ENCODE data around the gene EEF2.

EEF2 gene

GRCh38 chr19:4016486-4016885 is 31.2 kb upstream of the EEF2 start:
- peaks cover 23% of the 10 kb centered on the region for H4K20me1 ChIP-seq (ENCODE audit: insufficient read depth, low read length, poor library complexity, severe bottlenecking)
- peaks cover 76% of the 10 kb centered on the region; the same call in 1 of the 2 replicates for H3K79me2 ChIP-seq (ENCODE audit: insufficient read depth, low read length)
- H3K4me1 ChIP-seq (ENCODE audit: insufficient read depth, low read length, poor library complexity, severe bottlenecking), result no peaks in the 10 kb centered on the region
- TF ChIP-seq EZH2phosphoT487 (IDR thresholded peaks at IDR 0.05; ENCODE audit: borderline replicate concordance), result no peak
- TF ChIP-seq CTCF (conservative IDR thresholded peaks at IDR 0.05; ENCODE audit: low read length), result no peak
- H3K9me2 ChIP-seq (replicated peaks; ENCODE audit: low read depth, low read length), result no peaks in the 10 kb centered on the region
- no peak overlapping the region for H2AFZ ChIP-seq (ENCODE audit: low read length)
- H3K4me2 ChIP-seq (ENCODE audit: low read depth, low read length, poor library complexity, severe bottlenecking), result no peak overlapping the region
- no peaks in the 10 kb centered on the region for H3K9me3 ChIP-seq (ENCODE audit: insufficient read depth, low read depth, low read length)
- H3K4me3 ChIP-seq (ENCODE audit: low read length, poor library complexity, severe bottlenecking), result no peak overlapping the region
- no peaks in the 10 kb centered on the region for H3K27me3 ChIP-seq (ENCODE audit: insufficient read depth, low read length, poor library complexity, severe bottlenecking)
- no peak overlapping the region for H3K9ac ChIP-seq (ENCODE audit: low read depth, low read length, poor library complexity, severe bottlenecking)
- no peaks in the 10 kb centered on the region for H3F3A ChIP-seq (ENCODE audit: low read depth)
- peaks cover 20% of the 10 kb centered on the region; the same call in 1 of the 2 replicates for H3K36me3 ChIP-seq (ENCODE audit: insufficient read depth, low read length)

GRCh38 chr19:4015705-4016402 is 30.6 kb upstream of the EEF2 start:
- no peaks in the 10 kb centered on the region for H3K9me2 ChIP-seq (replicated peaks; ENCODE audit: low read depth, low read length)
- H3K36me3 ChIP-seq (ENCODE audit: insufficient read depth, low read length), result peaks cover 20% of the 10 kb centered on the region; the same call in 1 of the 2 replicates
- H4K20me1 ChIP-seq (ENCODE audit: insufficient read depth, low read length, poor library complexity, severe bottlenecking), result peaks cover 27% of the 10 kb centered on the region
- H3K9ac ChIP-seq (ENCODE audit: low read depth, low read length, poor library complexity, severe bottlenecking), result no peak overlapping the region
- no peak for TF ChIP-seq CTCF (conservative IDR thresholded peaks at IDR 0.05; ENCODE audit: low read length)
- no peak for TF ChIP-seq EZH2phosphoT487 (IDR thresholded peaks at IDR 0.05; ENCODE audit: borderline replicate concordance)
- H3K9me3 ChIP-seq (ENCODE audit: insufficient read depth, low read depth, low read length), result no peaks in the 10 kb centered on the region
- H3F3A ChIP-seq (ENCODE audit: low read depth), result no peaks in the 10 kb centered on the region
- no peak overlapping the region for H2AFZ ChIP-seq (ENCODE audit: low read length)
- H3K4me3 ChIP-seq (ENCODE audit: low read length, poor library complexity, severe bottlenecking), result no peak overlapping the region
- peaks cover 76% of the 10 kb centered on the region; the same call in 1 of the 2 replicates for H3K79me2 ChIP-seq (ENCODE audit: insufficient read depth, low read length)
- no peaks in the 10 kb centered on the region for H3K4me1 ChIP-seq (ENCODE audit: insufficient read depth, low read length, poor library complexity, severe bottlenecking)
- no peaks in the 10 kb centered on the region for H3K27me3 ChIP-seq (ENCODE audit: insufficient read depth, low read length, poor library complexity, severe bottlenecking)
- no peak overlapping the region for H3K4me2 ChIP-seq (ENCODE audit: low read depth, low read length, poor library complexity, severe bottlenecking)

- no peaks in the 10 kb centered on the region for H3K27me3 ChIP-seq (ENCODE audit: insufficient read depth, low read length, poor library complexity, severe bottlenecking)
- H4K20me1 ChIP-seq (ENCODE audit: insufficient read depth, low read length, poor library complexity, severe bottlenecking), result peaks cover 38% of the 10 kb centered on the region
- no peak overlapping the region for H2AFZ ChIP-seq (ENCODE audit: low read length)
- H3K9me3 ChIP-seq (ENCODE audit: insufficient read depth, low read depth, low read length), result no peaks in the 10 kb centered on the region
- H3K9ac ChIP-seq (ENCODE audit: low read depth, low read length, poor library complexity, severe bottlenecking), result no peak overlapping the region
- H3K4me3 ChIP-seq (ENCODE audit: low read length, poor library complexity, severe bottlenecking), result no peak overlapping the region
- H3K36me3 ChIP-seq (ENCODE audit: insufficient read depth, low read length), result peaks cover 20% of the 10 kb centered on the region; the same call in 1 of the 2 replicates
- H3K79me2 ChIP-seq (ENCODE audit: insufficient read depth, low read length), result peaks cover 86% of the 10 kb centered on the region
- no peaks in the 10 kb centered on the region for H3F3A ChIP-seq (ENCODE audit: low read depth)
- TF ChIP-seq EZH2phosphoT487 (IDR thresholded peaks at IDR 0.05; ENCODE audit: borderline replicate concordance), result no peak
- no peak for TF ChIP-seq CTCF (conservative IDR thresholded peaks at IDR 0.05; ENCODE audit: low read length)
- H3K4me2 ChIP-seq (ENCODE audit: low read depth, low read length, poor library complexity, severe bottlenecking), result no peak overlapping the region
- no peaks in the 10 kb centered on the region for H3K9me2 ChIP-seq (replicated peaks; ENCODE audit: low read depth, low read length)
- peaks cover 9% of the 10 kb centered on the region for H3K4me1 ChIP-seq (ENCODE audit: insufficient read depth, low read length, poor library complexity, severe bottlenecking)
Measured at GRCh38 chr19:4014541-4015491, 29.6 kb upstream of the EEF2 start.

All from Loucy (cell line).